ENCODE measurements around the gene TMEM63A.
"Not testable (repeated sequence)": the region's sequence is repeated elsewhere in the genome, so short reads cannot be mapped to it uniquely, and the experiment has no call there.

The TMEM63A gene

DNA sequence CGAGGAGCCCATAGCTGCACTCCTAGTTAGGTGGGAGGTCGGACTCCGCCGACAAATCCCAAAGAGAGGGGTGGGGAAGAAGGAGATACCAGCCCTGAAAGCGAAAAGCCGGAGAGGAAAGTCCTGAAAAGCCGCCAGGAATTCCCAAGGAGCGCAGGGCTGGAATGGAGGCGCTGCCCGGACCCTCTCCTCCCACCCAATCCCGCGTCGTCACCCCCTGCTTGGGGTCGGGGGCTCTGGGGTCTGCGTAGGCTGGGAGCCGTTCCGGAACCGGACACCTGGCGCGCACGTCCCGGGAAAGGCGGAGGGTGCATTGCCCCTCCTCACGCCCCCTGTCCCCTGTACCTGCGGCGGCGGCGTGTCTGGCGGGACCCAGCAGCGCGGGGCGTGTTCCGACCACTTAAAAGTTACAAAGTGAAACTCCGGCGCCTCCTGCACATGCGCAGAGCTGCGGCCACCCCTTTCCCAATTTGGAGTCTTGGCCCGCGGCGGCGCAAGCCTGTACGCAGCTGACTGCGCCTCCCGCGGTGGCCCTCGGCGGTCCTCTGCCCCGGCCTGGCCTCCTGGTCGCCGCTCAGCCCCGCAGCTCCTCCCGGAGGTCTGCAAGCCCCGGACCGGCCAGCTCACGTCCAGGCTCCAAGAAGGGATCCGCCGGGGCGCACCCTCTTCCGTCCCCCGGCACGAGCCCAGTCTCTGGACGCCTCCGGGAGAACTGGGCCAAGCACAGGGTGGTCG, at the start of gene TMEM63A:
Gene TMEM63A, minus strand, starts transcription at position 422 of the 735 bp plus-strand sequence. CDS start 4,800 bp downstream, outside the sequence.
- no peak for DNase-seq

DNA sequence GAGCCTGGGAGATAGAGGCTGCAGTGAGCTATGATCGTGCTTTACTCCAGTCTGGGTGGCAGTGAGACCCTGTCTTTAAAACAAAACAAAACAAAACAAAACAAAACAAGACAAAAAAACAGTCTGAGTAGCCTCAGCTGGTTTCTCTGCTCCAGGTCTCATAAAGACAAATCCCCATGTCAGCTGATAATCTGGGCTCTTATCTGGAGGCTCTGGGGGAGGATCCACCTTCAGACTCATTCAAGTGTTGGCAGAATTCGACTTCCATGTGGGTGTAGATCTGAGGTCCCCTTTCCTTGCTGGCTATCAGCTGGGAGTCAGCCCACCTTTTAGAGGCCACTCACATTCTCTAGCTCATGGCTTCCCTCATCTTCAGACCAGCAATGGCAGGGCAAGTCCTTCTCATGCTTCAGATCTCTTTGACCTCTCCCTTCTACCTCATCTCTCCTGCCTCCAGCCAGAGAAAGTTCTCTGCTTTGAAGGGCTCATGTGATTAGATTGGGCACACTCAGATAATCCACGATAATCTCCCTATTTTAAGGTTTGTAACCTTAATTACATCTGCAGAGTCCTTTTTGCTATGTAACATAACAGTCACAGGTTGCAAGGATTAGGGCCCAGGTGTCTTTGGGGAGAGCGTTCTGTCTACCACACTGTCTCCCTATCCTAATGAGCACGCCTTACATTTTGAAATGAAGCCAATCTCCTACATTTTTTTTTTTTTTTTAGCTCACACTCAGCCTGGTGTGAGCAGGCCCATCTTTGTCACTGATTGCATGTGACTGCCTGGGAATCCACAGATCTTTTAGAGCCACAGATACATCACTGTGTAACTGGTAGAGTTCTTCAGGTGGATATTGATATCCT, 49.3 kb upstream of the TMEM63A start:
- DNase-seq = no peak

DNA sequence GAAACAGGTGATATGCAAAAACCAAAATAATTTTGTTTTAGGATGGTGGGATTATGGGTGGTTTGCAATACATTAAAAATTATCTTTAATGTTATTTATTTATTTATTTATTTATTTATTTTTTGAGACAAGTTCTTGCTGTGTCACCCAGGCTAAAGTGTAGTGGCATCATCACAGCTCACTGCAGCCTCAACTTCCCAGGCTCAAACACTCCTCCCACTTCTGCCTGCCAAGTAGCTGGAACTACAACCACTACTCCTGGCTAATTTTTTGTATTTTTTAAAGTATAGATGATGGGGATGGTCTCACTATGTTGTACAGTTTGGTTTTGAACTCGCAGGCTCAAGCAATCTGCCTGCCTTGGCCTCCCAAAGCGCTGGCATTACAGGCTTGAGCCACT, 48.4 kb upstream of the TMEM63A start:
- no peak for DNase-seq

DNA sequence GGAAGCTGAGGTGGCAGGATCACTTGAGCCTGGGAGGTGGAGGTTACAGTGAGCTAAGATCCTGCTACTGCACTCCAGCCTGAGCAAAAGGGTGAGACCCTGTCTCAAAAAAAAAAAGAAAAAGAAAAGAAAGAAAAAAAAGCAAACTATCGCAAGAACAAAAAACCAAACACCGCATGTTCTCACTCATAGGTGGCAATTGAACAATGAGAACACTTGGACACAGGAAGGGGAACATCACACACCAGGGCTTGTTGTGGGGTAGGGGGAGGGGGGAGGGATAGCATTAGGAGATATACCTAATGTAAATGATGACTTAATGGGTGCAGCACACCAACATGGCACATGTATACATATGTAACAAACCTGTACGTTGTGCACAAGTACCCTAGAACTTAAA, 47.3 kb upstream of the TMEM63A start:
- DNase-seq = not testable (repeated sequence)

DNA sequence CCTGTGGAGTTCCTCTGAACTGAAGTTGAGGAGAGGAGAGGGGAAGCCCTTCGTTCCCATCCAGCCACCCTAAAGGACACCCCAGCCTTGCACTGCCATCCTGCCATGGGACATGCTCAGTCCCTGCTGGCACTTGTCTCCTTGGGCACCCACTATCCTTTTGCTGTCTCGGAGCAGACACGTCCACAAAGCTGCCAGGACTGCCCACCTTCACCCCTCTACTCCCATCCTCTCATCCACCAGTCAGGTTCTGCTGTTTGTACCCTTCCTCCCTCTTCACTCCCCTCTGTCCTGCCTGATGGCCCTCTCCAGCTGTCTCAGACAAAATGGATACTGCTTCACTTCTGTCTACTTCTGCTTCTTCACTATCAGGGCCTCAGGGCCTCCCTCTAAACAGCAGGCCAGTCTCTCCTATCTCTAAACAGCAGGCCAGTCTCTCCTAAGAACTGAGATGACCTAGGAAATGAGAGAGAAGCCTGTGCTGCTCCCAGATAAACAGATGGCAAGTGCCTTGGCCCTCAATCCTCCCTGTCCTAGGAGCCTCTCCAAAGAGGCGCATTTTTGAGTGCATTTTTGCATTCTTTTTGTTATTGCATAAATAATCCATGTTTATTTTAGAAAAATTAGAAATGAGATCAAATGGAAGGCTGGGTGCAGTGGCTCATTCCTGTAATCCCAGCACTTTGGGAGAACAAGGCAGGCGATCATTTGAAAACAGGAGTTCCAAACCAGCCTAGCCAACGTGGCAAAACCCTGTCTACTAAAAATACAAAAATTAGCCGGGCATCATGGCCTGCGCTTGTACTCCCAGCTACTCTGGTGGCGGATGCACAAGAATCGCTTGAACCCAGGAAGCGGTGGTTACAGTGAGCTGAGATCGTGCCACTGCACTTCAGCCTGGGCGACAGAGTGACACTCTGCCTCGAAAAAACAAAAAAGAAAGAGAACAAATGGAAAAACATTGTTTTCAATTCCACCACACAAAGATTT, 46.3 kb upstream of the TMEM63A start:
- DNase-seq = no peak

DNA sequence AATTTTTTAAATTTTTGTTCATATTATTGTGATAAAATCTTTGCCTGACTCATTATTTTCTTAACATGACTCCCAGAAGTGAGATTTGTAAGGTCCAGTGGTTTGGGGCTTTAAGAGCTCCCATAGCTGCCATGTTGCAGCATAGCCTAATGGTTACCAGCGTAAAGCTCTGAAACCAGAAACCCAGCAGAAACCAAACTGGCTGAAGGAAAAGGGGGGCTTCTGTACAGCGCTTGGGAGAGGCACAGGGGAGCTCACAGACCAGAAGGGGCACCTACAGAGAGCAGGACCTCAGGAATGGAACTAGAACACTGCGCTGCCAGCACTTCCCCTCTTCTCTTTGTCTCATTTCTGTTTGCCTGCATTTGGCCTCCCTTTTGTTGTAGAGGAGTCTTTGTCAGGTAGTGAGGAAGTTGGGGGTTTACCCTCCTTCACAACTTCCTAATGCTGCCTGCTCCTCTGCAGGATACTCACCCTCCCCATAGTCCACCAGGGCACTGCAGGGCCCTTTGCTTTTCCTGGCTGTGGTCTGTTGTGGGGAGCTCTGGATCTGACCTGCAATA, 44.5 kb upstream of the TMEM63A start:
- no peak for DNase-seq

DNA sequence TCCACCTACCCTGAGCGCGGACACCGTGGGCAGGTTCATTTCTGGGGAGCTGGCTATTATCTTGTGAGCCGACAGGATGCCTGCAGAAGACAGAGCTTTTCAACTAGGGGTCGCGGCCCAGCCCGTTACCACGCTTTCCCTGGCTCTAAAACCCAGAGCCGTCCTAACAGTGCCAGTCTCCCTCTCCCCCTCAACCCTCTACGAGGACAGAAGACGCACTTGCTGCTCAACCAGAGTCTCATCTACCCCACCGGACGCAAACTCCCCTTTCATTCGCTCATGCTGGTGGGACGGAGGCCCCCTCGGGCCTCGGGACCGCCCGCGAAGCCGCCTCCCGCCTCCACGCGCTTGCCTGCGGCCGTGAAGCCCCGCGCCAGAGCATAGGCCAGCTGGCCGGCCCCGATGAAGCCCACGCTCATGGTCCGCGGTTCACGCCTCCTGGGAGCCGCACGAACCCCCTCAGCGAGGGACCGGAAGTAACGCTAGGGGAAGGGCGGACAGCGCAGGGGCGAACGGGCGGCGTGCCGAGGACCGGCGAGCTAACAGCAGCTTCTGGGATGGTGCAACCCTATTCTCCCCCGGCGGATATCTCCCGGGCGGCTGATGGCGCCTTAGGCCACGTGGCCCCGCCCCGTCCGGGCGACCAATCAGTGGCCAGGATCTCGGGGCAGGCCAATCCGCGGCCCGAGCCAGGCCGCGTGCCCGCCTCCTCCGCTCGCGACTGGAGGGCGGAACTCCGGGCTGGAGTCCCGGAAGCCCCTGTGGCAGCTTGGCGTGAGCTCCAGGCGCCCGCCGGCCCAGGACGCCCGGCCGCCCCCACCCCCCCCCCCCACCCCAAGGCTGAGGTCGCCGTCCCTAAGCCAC, 41.7 kb upstream of the TMEM63A start, which contains the start of gene PYCR2:
Gene PYCR2, minus strand, starts transcription at position 559 of the 864 bp plus-strand sequence. Its CDS starts 140 bp downstream, at position 419.
- DNase-seq = peak; percentile 10

DNA sequence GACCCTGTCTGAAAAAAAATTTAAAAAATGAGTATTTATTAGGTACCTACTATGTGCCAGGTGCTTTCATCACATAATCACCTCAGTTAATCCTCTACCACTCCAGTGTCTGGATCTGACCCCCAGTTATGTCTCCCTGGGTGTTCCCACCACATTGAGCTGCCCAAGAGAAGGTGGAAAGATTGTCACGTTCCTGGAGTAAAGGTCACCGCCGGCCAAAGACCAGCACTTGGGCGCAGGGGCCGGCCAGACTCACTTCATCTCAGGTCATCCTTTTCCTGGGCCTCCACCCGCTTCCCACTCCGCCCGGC, 41.2 kb upstream of the TMEM63A start:
- DNase-seq = no peak

DNA sequence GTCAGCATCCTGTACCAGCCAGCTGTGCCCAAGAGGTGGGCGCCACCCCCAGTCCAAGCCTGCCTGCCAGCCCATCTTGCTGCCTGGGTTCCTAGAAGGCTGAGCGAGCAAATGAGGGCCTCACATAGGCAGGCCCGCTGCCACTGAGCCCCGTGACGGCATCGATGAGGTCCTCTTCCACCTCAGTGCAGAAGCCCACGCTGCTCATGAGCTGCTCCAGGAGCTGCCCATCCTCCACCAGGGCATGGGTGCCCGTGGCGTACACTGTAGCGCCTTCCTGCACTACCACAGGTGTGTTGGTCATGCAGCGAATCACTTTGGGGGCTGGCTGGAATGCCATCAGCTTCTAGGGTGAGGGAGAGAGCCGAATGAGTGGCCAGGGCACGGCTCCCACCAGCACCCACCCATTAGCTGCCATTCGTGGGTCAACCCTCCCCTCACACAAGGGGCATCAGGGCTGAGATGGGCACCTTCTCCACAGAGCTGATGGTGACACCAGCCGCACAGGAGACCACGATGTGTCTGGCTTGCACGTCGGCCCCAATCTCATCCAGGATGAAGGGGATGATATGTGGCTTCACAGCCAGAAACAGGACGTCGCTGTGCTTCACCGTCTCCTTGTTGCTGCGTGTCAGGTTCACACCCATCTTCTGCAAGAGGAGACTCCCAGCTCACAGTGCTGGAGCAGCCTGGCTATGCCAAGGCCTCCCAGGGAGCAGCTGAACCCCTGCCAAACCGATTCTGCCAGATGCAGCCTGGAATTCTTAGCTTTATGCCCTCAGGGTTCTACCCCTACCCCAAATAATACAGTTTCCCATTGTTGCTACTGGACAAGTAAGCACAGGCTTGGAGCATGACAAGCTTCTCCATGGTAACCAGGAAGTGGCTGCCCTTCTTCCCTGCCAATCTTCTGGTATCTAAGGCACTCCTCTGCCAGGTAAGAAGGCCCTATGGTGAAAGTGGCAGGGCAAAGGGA, 39.8 kb upstream of the TMEM63A start:
- no peak for DNase-seq

DNA sequence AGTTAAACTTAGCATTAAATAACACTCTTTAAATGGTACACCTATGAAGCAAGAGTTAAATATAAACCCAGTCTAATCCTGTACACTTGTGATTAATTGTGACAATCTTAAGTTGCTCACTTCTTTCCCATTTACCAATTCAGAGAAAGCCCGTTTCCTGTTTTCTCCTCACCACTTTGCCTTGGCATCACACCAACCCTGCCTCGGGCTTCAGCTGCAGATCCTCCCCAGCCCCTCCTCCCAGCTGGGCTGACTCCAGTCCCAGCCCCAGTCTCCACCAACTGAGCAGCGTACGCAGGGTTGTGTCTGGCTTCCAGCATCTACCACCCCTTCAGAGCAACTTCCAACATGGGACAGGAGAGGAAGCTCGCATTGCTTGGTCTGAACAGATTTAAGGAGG, 37.7 kb upstream of the TMEM63A start:
- DNase-seq = no peak

DNA sequence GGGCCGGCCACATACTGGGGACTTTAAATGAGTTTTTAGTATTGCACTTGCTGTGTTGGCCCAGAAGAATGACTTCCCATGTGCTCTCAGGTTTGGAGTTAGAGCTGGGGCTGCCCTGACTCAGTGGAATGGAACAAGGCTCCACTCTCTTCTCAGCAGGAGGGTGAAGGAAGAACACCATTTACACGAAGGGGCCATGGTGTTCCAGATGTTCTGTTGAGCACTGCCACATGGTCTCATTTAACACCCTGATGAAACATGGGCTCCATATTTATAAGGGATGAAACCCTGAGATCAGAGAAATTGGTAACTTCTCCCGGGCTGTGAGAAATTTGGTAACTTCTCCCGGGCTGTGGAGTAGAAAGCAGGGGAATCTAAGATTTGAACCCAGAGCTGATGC, 36.1 kb upstream of the TMEM63A start:
- no peak for DNase-seq

DNA sequence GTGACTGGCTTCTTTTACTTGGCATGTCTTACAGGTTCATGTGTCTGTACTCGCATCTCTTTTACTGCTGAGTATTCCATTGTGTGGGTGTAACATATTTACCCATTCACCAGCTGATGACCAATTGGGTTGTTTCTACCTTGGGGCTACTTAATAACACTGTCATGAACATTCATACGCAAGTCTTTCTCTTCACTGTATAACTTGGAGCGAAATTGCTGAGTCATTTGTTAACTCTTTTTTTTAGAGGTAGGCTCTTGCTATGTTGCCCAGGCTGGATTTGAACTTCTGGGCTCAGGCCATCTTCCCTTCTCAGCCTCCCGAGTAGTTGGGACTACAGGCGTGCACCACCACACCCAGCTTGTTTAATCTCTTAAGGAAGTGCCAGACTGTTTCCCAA, 35.4 kb upstream of the TMEM63A start:
- no peak for DNase-seq

DNA sequence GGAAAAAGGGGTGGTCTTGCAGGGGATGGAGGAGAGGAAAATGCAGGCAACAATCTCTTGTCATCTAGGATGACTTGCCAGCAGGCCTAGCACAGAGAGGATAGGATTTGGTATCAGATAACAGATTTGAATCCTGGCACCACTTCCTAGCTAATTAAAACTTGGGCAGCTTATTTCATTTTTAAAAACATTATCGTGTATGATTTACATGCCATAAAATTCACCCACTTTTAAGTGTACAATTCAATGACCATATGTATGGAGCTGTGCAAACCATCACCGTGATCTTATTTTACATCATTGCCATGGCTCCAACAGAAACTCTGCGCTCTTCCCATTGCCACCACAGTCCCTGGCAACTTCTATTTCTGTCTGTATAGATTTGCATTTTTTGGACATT, 34.9 kb upstream of the TMEM63A start:
- no peak for DNase-seq

DNA sequence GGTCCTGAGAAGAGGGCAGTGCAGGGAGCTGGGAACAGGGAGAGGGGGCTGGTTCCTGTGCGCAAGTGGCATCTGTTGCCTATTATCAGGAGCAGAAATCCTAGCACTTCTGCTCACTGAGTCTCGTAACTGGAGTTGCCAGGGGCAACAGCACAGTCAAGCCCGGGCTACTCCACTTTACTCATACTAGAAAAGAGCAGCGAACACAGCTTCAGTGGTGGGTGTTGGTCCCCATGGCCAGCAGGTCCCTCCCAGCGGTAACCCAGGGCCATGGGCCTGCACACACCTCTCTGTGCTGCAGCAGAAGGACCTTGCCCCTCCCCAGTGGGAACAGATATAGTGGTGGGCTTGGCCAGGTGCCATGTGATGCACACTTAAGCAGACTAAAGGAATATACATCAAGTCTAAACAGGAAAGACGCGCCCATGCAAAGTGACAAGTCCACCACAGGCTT, 33.4 kb upstream of the TMEM63A start:
- DNase-seq = no peak

DNA sequence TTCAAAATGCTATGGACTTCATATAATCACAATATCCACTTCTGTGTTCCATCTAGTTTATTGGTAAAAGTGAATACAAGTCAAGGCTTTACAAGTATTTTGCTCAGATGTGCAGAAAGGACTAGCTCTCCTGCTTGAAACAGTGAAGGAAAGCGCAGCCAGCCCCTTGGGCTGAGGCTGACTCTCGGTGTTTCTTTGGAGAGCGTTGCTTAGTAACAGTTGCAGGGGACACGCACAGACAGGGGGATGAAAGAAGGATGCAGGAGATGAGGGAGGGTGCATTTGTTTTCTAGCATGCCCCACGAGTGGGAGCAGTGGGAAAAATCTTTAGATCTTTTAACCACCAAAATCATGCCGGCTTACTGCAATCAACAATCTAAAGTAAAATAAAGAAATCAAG, 32.8 kb upstream of the TMEM63A start:
- no peak for DNase-seq

DNA sequence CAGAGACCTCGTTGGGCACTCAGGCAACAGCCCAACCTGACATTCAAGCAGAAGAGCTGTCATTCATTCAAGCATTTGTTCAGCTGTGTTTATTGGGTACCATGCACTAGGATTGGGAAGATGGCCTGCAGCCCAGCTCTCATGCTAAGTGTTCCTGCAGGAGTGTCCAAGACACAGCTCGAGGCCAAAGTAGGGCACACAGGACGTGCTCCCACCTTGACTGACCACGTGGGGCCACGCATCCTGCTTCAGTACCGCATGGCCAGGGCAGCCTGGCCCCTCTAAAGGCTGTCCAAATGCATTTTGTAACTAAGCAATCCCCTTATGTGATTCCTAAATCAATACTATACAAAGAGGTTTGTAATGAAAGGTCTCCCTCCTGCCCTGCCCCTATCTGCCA, 32.2 kb upstream of the TMEM63A start:
- no peak for DNase-seq

DNA sequence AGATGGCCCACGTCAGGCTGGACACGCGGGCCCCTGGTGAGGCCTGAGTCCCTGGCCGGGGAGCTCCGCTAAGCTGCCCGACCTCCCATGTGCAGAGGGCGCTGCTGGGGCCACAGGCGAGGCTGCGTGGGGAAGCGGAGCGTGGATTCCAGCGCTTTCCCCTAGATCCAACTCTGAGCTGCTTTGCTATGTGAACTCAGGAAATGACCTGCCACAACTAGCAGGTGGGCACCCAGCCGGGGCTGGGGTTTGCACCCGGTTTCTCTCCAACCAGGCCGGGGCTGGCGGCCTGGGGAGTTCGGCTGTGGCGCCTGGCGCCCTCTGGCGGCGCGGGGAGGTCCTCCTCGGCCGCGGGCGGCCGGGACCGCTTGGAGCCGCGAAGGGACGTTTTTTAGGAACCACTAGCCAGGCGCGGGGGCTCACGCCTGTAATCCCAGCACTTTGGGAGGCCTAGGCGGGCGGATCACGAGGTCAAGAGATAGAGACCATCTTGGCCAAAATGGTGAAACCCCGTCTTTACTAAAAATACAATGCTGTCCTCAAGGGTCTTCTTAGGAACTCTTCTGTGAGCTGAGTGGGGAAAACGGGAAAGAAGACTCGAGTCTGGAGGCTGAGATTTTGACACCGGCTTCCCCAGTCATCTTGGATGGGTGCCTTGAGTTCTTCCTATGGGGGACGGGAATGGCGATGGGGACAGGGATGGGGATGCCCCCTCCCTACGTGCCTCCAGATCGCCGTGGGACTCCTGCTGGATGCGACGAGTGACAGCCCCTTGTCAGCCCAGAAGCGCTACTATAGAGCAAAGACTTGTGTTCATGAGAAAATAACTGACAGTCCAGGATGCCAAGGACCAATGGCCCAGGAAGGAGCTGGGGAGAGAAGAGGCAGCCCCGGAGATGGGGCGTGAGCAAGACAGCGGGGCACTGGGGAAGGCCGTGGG, 29.3 kb upstream of the TMEM63A start:
- no peak for DNase-seq

DNA sequence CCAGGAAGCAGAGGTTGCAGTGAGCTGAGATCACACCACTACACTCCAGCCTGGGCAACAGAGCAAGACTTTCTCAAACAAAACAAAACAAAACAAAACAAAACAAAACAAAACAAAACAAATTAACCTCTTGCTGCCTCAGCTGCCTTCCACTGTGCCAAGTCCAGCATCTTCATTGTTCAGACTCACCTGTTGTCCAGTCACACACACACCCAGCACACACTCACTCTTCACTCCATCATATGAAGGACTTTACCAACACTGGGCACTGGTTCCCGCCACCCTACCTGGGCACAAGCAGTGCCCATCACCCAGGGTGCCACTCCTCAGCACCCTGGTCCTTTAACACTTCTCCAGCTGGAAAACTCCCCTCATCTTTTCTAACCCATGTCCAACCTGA, 27.3 kb upstream of the TMEM63A start:
- DNase-seq = no peak

DNA sequence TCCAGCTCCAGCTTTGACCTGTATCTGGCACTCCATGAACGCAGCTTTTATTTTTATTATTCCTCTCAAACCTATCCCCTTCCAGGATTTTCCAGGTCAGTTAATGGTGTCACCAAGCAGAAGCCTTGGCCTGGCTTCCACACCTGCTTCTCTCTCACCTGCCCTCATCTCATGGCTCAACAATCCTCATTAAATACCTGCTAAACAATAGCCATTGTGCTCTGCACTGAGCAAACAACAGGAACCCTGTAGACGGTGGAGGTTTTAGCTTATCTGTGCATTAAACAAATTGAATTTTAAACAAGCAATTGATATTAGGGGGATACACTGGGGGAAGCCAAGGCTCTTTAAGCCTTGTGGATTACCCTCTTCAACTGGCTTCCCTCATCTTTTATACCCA, 26.6 kb upstream of the TMEM63A start:
- no peak for DNase-seq
